PC-9 (cell line): ENCODE results near the gene USP36. TPM values are rescaled to one million over a fixed set of nuclear protein-coding genes. Genes with fewer than 3 reads are reported as not detected.

Source experiments
- BruUV-seq: library from RNA; stranded (reverse); fragments of 400-500 nt; replicated peaks from 2 replicates; lab custom pipeline; 2021; lab: Mats Ljungman, UMichigan
- CTCF ChIA-PET: fragments of 300-600 bp; sonication (Branson Sonifier 250); formaldehyde crosslinking; loops from one replicate; lab custom pipeline; 2022; ENCODE audit warnings: antibody characterized with exemption; lab: Charles Lee
- POLR2A ChIA-PET: fragments of 300-600 bp; sonication (Branson Sonifier 250); formaldehyde crosslinking; loops from one replicate; lab custom pipeline; 2022; ENCODE audit warnings: antibody characterized with exemption; ENCODE audit not compliant: unreplicated experiment; lab: Charles Lee
- DNase-seq, 2 experiments: peaks; one replicate each; pipeline versions ENCODE4 v3.0.0 to v3.0.0-alpha.2; 2015 to 2022; ENCODE audit warnings: mixed read lengths in 1 of 2
- H2AFZ ChIP-seq: fragments of 200-600 bp; sonication (generic); 2 replicates; pipeline ENCODE4 v1.8.1; 2017; ENCODE audit warnings: antibody characterized with exemption
- H3F3A ChIP-seq: fragments of 200-600 bp; sonication (generic); 2 replicates; pipeline ENCODE4 v1.8.1; 2017; ENCODE audit warnings: antibody characterized with exemption, mild to moderate bottlenecking, low read depth; ENCODE audit not compliant: insufficient read depth
- H3K27ac ChIP-seq: fragments of 200-600 bp; sonication (generic); 2 replicates; pipeline ENCODE4 v1.6.1; 2016; ENCODE audit warnings: mixed run types
- H3K27me3 ChIP-seq: fragments of 200-600 bp; sonication (generic); 2 replicates; pipeline ENCODE4 v1.6.1; 2016; ENCODE audit warnings: low read depth, mixed run types; ENCODE audit not compliant: insufficient read depth
- H3K36me3 ChIP-seq: fragments of 200-600 bp; sonication (generic); 2 replicates; pipeline ENCODE4 v1.6.1; 2016; ENCODE audit warnings: low read depth, mixed run types
- H3K4me1 ChIP-seq: fragments of 200-600 bp; sonication (generic); replicated peaks from 2 replicates; pipeline ENCODE4 v1.6.1; 2016; ENCODE audit warnings: mixed run types; ENCODE audit not compliant: insufficient read depth
- H3K4me2 ChIP-seq: fragments of 200-600 bp; sonication (generic); 2 replicates; pipeline ENCODE4 v1.6.1; 2017; ENCODE audit warnings: mixed run types
- H3K4me3 ChIP-seq: fragments of 200-600 bp; sonication (generic); 2 replicates; pipeline ENCODE4 v1.6.1; 2016; ENCODE audit warnings: mixed run types
- H3K79me2 ChIP-seq: fragments of 200-600 bp; sonication (generic); 2 replicates; pipeline ENCODE4 v1.6.1; 2017; ENCODE audit warnings: low read depth, mixed run types
- H3K9me2 ChIP-seq: fragments of 200-600 bp; sonication (generic); 2 replicates; pipeline ENCODE4 v1.8.1; 2017; ENCODE audit warnings: mild to moderate bottlenecking; ENCODE audit not compliant: insufficient read depth
- H3K9me3 ChIP-seq: fragments of 200-600 bp; sonication (generic); 2 replicates; pipeline ENCODE4 v1.8.1; 2016; ENCODE audit warnings: low read depth; ENCODE audit not compliant: insufficient read depth
- H4K20me1 ChIP-seq: fragments of 200-600 bp; sonication (generic); 2 replicates; pipeline ENCODE4 v1.8.1; 2017; ENCODE audit not compliant: insufficient read depth
- EZH2 ChIP-seq: fragments of 200-600 bp; sonication (generic); IDR thresholded peaks from 2 replicates; pipeline ENCODE4 v1.8.0; 2017; ENCODE audit warnings: antibody characterized with exemption, low read depth
- intact Hi-C: fragments of 100-400 bp; cut with micrococcal nuclease; formaldehyde crosslinking; loops from one replicate; pipeline ENCODE4 v1.10.0; 2022; ENCODE audit not compliant: unreplicated experiment
- total RNA-seq: library from RNA; stranded (reverse); gene quantifications from 2 replicates; pipeline ENCODE4 v1.2.3, GENCODE V29; 2021
- TF ChIP-seq, protein P1 (sequence below): fragments of 200-600 bp; sonication (generic); conservative IDR thresholded peaks from 2 replicates; pipeline ENCODE4 v1.6.1; 2017; ENCODE audit warnings: mixed run types, antibody characterized with exemption, mild to moderate bottlenecking, moderate library complexity

USP36 gene
- total RNA-seq, 1 experiment from 2014 or later = 46.2 TPM

DNA sequence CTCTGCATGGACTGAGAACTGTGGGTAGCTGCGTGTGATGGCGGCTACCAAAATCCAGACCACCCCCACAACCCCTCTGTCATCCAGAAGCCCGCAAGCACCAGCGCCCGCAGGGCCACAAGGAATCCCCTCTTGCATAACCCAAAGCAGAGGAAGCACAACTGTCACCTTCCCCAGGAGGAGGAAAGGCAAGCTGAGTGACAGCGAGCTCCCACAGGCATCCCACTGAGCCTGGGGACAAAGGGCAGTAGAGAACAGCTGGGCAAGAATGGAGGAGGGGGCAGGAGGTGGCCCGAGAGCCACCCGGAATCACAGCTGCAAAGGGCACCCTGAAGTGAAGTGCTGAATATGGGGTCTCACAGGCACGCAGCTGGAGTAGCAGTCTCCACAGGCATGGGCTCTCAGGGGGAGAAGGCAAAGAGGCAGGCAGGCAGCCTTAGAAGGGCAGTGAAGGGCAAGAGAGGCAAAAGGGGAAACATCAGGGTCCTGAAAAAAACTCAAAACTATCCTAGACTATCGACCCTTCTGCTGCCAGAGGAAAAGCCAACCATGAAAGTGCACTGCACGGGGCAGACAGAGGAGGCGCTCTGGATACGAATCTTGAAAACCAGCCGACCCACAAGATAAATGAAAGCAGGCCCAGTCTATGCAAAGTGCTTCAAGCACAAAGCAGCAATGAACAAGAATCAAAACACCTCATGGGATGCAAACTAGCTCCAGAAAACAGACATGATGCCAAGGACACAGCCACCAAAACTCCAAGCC, 17.1 kb downstream of the USP36 start:
- no peaks in the 10 kb centered on the region for H3K9me3 ChIP-seq
- POLR2A ChIA-PET = no interaction called here
- H3K27me3 ChIP-seq = no peaks in the 10 kb centered on the region
- no peak overlapping the region for H3K4me3 ChIP-seq
- H3F3A ChIP-seq = no peaks in the 10 kb centered on the region
- TF ChIP-seq EZH2 = no peak
- TF ChIP-seq, protein P1, sequence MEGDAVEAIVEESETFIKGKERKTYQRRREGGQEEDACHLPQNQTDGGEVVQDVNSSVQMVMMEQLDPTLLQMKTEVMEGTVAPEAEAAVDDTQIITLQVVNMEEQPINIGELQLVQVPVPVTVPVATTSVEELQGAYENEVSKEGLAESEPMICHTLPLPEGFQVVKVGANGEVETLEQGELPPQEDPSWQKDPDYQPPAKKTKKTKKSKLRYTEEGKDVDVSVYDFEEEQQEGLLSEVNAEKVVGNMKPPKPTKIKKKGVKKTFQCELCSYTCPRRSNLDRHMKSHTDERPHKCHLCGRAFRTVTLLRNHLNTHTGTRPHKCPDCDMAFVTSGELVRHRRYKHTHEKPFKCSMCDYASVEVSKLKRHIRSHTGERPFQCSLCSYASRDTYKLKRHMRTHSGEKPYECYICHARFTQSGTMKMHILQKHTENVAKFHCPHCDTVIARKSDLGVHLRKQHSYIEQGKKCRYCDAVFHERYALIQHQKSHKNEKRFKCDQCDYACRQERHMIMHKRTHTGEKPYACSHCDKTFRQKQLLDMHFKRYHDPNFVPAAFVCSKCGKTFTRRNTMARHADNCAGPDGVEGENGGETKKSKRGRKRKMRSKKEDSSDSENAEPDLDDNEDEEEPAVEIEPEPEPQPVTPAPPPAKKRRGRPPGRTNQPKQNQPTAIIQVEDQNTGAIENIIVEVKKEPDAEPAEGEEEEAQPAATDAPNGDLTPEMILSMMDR = no peak
- no peaks in the 10 kb centered on the region; the same call in 1 of the 2 replicates for H4K20me1 ChIP-seq
- CTCF ChIA-PET = no interaction called here
- no peaks in the 10 kb centered on the region for H3K4me1 ChIP-seq
- H2AFZ ChIP-seq = no peak overlapping the region
- H3K4me2 ChIP-seq = no peak overlapping the region
- no peak overlapping the region for H3K27ac ChIP-seq
- no peaks in the 10 kb centered on the region for H3K9me2 ChIP-seq
- H3K36me3 ChIP-seq = peaks cover 4% of the 10 kb centered on the region; the same call in 1 of the 2 replicates
- H3K79me2 ChIP-seq = no peaks in the 10 kb centered on the region
- BruUV-seq = no TSS peak
- DNase-seq = no peak
- intact Hi-C loops = no loop called here

DNA sequence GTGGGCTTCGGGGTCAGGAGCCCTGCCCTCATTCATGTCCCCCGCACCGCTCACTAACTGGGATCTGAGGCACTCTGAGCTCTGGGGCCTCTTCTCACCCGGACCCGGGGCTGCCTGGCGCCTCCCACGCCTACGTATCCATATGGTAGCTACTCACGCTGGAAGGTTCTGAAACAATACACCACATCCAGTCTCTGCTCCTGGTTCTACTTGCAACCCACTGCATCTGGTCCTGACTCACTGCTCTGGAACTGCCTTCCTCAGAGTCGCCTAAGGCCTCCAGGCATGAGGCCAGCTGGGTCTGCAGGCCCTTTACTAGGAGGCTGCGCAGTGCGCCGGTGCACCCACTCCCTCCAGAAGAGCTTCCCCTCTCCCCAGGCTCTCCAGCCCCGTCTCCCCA, 18.1 kb downstream of the USP36 start:
- no peaks in the 10 kb centered on the region for H3K79me2 ChIP-seq

DNA sequence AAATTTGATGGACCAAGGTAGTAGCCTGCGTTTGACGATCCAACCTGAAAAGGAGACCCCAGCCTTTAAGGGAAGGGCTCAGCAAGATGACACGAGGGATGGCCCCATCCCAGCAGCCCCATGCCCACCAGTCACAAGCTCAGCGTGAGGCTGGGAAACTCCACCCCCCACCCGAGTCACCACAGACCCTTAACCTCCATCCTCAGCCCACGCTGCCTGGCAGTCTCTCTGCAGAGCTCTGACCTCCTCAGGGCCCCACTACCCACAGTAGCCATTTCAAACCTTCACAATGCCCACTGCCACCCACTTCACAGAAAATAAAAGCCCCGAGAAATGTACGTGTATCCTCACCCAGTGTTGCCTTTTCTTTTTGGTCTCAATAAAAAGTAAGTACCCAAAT, 18.7 kb downstream of the USP36 start:
- H3F3A ChIP-seq = no peaks in the 10 kb centered on the region
- no peaks in the 10 kb centered on the region for H3K4me1 ChIP-seq
- no peaks in the 10 kb centered on the region for H3K79me2 ChIP-seq
- BruUV-seq = no TSS peak
- intact Hi-C loops = no loop called here
- no peak for DNase-seq
- H3K27ac ChIP-seq = no peak overlapping the region
- no peaks in the 10 kb centered on the region for H3K27me3 ChIP-seq
- ChIA-PET CTCF (no interaction called here), POLR2A (no interaction called here)
- H3K4me3 ChIP-seq = no peak overlapping the region
- TF ChIP-seq, protein P1 = no peak
- no peak for TF ChIP-seq EZH2
- no peaks in the 10 kb centered on the region; the same call in 1 of the 2 replicates for H4K20me1 ChIP-seq
- peaks cover 4% of the 10 kb centered on the region; the same call in 1 of the 2 replicates for H3K36me3 ChIP-seq
- no peaks in the 10 kb centered on the region for H3K9me2 ChIP-seq
- no peak overlapping the region for H3K4me2 ChIP-seq
- H3K9me3 ChIP-seq = no peaks in the 10 kb centered on the region
- no peak overlapping the region for H2AFZ ChIP-seq

More for the DNA sequence above, 18.1 kb downstream of the USP36 start:
- no peak overlapping the region for H2AFZ ChIP-seq
- H3F3A ChIP-seq = no peaks in the 10 kb centered on the region
- H3K27me3 ChIP-seq = no peaks in the 10 kb centered on the region
- BruUV-seq = no TSS peak
- H3K4me2 ChIP-seq = no peak overlapping the region
- no peaks in the 10 kb centered on the region for H3K4me1 ChIP-seq
- no peak overlapping the region for H3K27ac ChIP-seq
- TF ChIP-seq, protein P1 = no peak
- TF ChIP-seq EZH2 = no peak
- peaks cover 4% of the 10 kb centered on the region; the same call in 1 of the 2 replicates for H3K36me3 ChIP-seq
- H3K4me3 ChIP-seq = no peak overlapping the region
- POLR2A ChIA-PET = no interaction called here
- H3K9me2 ChIP-seq = no peaks in the 10 kb centered on the region
- no peaks in the 10 kb centered on the region for H3K9me3 ChIP-seq
- H4K20me1 ChIP-seq = no peaks in the 10 kb centered on the region; the same call in 1 of the 2 replicates
- no peak for DNase-seq
- intact Hi-C loops = no loop called here
- CTCF ChIA-PET = no interaction called here
